Erythroblast (primary cell): ENCODE data around the gene ZFHX3.

Source experiments
- GATA1 ChIP-seq: IDR thresholded peaks from 2 replicates; pipeline ENCODE4 v1.6.1; 2011; ENCODE audit warnings: low read depth, mild to moderate bottlenecking, control low read depth, low read length, moderate library complexity
- POLR2A ChIP-seq: IDR thresholded peaks from 2 replicates; pipeline ENCODE4 v1.6.1; 2011; ENCODE audit warnings: mild to moderate bottlenecking, low read length

- no peak for TF ChIP-seq POLR2A
- TF ChIP-seq GATA1: no peak
These were observed 115.9 kb downstream of the ZFHX3 start for GRCh38 chr16:72932050-72932449.
